ENCODE measurements around the gene ID3. TPM values are rescaled to one million over a fixed set of nuclear protein-coding genes. Genes with fewer than 3 reads are reported as not detected.

ID3 gene
- total RNA-seq, 1 experiment from 2014 or later, result 92.5 TPM

- Histone ChIP-seq H3F3A (ENCODE audit: low read length, unreplicated experiment) (no peaks in the 10 kb centered on the region), H3K36me3 (ENCODE audit: low read depth, low read length) (no peaks in the 10 kb centered on the region), H3K79me2 (ENCODE audit: low read length) (no peaks in the 10 kb centered on the region), H2AFZ (ENCODE audit: low read length) (no peak overlapping the region), H3K4me1 (ENCODE audit: insufficient read depth, low read length) (peaks cover 22% of the 10 kb centered on the region), H3K9ac (ENCODE audit: low read length) (no peak overlapping the region), H3K9me2 (replicated peaks; ENCODE audit: low read length) (no peaks in the 10 kb centered on the region), H3K4me3 (ENCODE audit: low read length) (no peak overlapping the region), H4K20me1 (ENCODE audit: low read length) (no peaks in the 10 kb centered on the region), H3K9me3 (ENCODE audit: low read length) (no peaks in the 10 kb centered on the region), H3K27ac (ENCODE audit: low read length) (no peak overlapping the region), H3K4me2 (ENCODE audit: low read length) (no peak overlapping the region), H3K27me3 (ENCODE audit: low read length) (no peaks in the 10 kb centered on the region)
- ATAC-seq, result no peak
- TF ChIP-seq CTCF (conservative IDR thresholded peaks at IDR 0.05; ENCODE audit: low read depth, low read length) (no peak), EZH2phosphoT487 (IDR thresholded peaks at IDR 0.05; ENCODE audit: borderline replicate concordance, low read length) (no peak), EZH2 (IDR thresholded peaks at IDR 0.05; ENCODE audit: low read length, unreplicated experiment) (no peak)
- ChIA-PET CTCF (no interaction called here), POLR2A (ENCODE audit: unreplicated experiment) (no interaction called here)
- DNase-seq, result no peak
- no TSS peak for BruUV-seq (replicated peaks)
- intact Hi-C loops (cut with micrococcal nuclease), result no loop called here
These were observed 37.7 kb downstream of the ID3 start for GRCh38 chr1:23521588-23521987.

GRCh38 chr1:23517581-23517980 lies 41.7 kb downstream of the ID3 start:
- DNase-seq, result no peak
- no peak overlapping the region for H2AFZ ChIP-seq (ENCODE audit: low read length)
- no peaks in the 10 kb centered on the region for H3K36me3 ChIP-seq (ENCODE audit: low read depth, low read length)
- H3K4me3 ChIP-seq (ENCODE audit: low read length), result no peak overlapping the region
- H3F3A ChIP-seq (ENCODE audit: low read length, unreplicated experiment), result no peaks in the 10 kb centered on the region
- H3K9ac ChIP-seq (ENCODE audit: low read length), result no peak overlapping the region
- H3K27ac ChIP-seq (ENCODE audit: low read length), result no peak overlapping the region
- no peak overlapping the region for H3K4me2 ChIP-seq (ENCODE audit: low read length)
- BruUV-seq (replicated peaks), result no TSS peak
- no peaks in the 10 kb centered on the region for H3K79me2 ChIP-seq (ENCODE audit: low read length)
- POLR2A ChIA-PET (ENCODE audit: unreplicated experiment), result no interaction called here
- intact Hi-C loops (cut with micrococcal nuclease), result no loop called here
- H3K9me3 ChIP-seq (ENCODE audit: low read length), result no peaks in the 10 kb centered on the region
- TF ChIP-seq EZH2phosphoT487 (IDR thresholded peaks at IDR 0.05; ENCODE audit: borderline replicate concordance, low read length) (no peak), CTCF (conservative IDR thresholded peaks at IDR 0.05; ENCODE audit: low read depth, low read length) (no peak), EZH2 (IDR thresholded peaks at IDR 0.05; ENCODE audit: low read length, unreplicated experiment) (no peak)
- H3K4me1 ChIP-seq (ENCODE audit: insufficient read depth, low read length), result no peaks in the 10 kb centered on the region
- H4K20me1 ChIP-seq (ENCODE audit: low read length), result no peaks in the 10 kb centered on the region
- H3K9me2 ChIP-seq (replicated peaks; ENCODE audit: low read length), result no peaks in the 10 kb centered on the region
- no peak for ATAC-seq
- H3K27me3 ChIP-seq (ENCODE audit: low read length), result no peaks in the 10 kb centered on the region
- CTCF ChIA-PET, result no interaction called here

- H3K79me2 ChIP-seq (ENCODE audit: low read length), result no peaks in the 10 kb centered on the region
- H2AFZ ChIP-seq (ENCODE audit: low read length), result no peak overlapping the region
- H3K4me3 ChIP-seq (ENCODE audit: low read length), result no peak overlapping the region
- intact Hi-C loops (cut with micrococcal nuclease), result no loop called here
- DNase-seq (no peak), ATAC-seq (no peak)
- POLR2A ChIA-PET (ENCODE audit: unreplicated experiment), result no interaction called here
- CTCF ChIA-PET, result no interaction called here
- H3K4me2 ChIP-seq (ENCODE audit: low read length), result no peak overlapping the region
- no peaks in the 10 kb centered on the region for H3K9me3 ChIP-seq (ENCODE audit: low read length)
- TF ChIP-seq CTCF (conservative IDR thresholded peaks at IDR 0.05; ENCODE audit: low read depth, low read length) (no peak), EZH2 (IDR thresholded peaks at IDR 0.05; ENCODE audit: low read length, unreplicated experiment) (no peak), EZH2phosphoT487 (IDR thresholded peaks at IDR 0.05; ENCODE audit: borderline replicate concordance, low read length) (no peak)
- H3K27ac ChIP-seq (ENCODE audit: low read length), result no peak overlapping the region
- no peaks in the 10 kb centered on the region for H4K20me1 ChIP-seq (ENCODE audit: low read length)
- no peaks in the 10 kb centered on the region for H3K27me3 ChIP-seq (ENCODE audit: low read length)
- no peaks in the 10 kb centered on the region for H3F3A ChIP-seq (ENCODE audit: low read length, unreplicated experiment)
- no peaks in the 10 kb centered on the region for H3K36me3 ChIP-seq (ENCODE audit: low read depth, low read length)
- no TSS peak for BruUV-seq (replicated peaks)
- H3K9me2 ChIP-seq (replicated peaks; ENCODE audit: low read length), result no peaks in the 10 kb centered on the region
- no peaks in the 10 kb centered on the region for H3K4me1 ChIP-seq (ENCODE audit: insufficient read depth, low read length)
- no peak overlapping the region for H3K9ac ChIP-seq (ENCODE audit: low read length)
These were observed 43.4 kb downstream of the ID3 start for GRCh38 chr1:23515905-23516304.
